Adipose tissue (tissue), 3 donors: ENCODE measurements around the gene AP1S1. TPM values are rescaled to one million over a fixed set of nuclear protein-coding genes. Genes with fewer than 3 reads are reported as not detected.
"Not testable (repeated sequence)": the region's sequence is repeated elsewhere in the genome, so short reads cannot be mapped to it uniquely, and the experiment has no call there.

Experiments
- H3K27ac ChIP-seq: one replicate; pipeline ENCODE4 v1.5.1; 2013; ENCODE audit warnings: low read depth, low read length
- WGBS, 3 donors: extraction: QIAGEN DNeasy Blood & Tissue Kit; methylation state at CpG; one replicate each; pipeline ENCODE4 v1.1.7; 2013; 5-methylcytosine and 5-hydroxymethylcytosine counted together
- polyA plus RNA-seq, 3 donors: library from polyadenylated mRNA; stranded (reverse); fragments of 200-250 nt; gene quantifications; one replicate each; pipeline ENCODE4 v1.2.3, GENCODE V29; 2013
- donor health status: healthy with polysubstance abuse.
- donor health status: Bipolar disorder and iron deficiency.
- donor health status: healthy.

Gene AP1S1
- polyA plus RNA-seq, 3 donors, result 25.2 to 42.6 (median 32.5) TPM

DNA sequence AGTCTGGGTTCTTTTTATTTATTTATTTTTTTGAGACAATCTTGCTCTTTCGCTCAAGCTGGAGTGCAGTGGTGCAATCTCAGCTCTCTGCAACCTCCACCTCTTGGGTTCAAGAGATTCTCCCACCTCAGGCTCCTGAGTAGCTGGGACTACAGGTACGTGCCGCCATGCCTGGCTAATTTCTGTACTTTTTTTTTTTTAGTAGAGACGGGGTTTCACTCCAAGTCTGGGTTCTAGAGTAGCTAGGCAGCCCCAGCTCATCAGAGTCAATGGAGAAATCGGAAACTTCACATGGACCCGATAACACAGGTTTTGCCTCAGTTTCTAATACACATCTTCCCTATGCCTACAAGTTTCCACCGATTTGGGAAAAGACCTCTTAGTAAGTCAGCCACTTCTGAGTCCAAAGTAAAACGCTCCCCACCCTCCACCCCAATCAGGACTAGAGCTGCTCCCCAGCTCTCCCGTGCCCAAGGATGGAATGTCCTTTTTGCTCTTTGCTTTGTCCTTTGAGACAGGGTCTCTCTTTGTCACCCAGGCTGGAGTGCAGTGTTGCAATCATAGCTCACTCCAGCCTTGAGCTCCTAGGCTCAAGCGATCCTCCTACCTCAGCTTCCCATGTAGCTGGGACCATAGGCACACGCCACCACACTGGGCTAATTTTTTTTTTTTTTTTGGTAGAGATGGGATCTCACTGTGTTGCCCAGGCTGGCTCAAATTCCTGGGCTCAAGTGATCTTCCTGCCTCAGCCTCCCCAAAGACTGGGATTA lies 31.2 kb upstream of the AP1S1 start:
- 83 to 93% (median 91%) methylated on average over 11 of the region's 11 CpGs for WGBS, 3 donors
- H3K27ac ChIP-seq, result no peak overlapping the region

DNA sequence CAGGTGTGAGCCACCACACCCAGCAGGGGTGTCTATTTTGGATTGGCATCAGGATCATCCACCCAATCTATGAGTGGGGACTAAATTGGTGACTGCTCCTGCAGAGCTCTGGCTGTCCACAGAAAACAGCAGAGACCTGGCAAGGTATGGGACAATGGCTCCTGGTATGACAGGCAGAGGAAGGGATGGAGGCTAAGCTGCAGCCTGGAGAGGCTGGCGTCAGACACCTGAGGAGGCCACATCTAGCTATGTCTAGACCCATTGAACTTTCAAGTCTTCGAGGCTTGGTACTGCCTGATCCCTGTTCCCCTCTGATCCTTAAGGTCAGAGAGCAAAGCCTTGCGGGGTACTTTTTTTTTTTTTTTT lies 30.6 kb upstream of the AP1S1 start:
- H3K27ac ChIP-seq, result no peak overlapping the region
- WGBS, 3 donors, result 82 to 96% (median 90%) methylated on average over 3 of the region's 3 CpGs

DNA sequence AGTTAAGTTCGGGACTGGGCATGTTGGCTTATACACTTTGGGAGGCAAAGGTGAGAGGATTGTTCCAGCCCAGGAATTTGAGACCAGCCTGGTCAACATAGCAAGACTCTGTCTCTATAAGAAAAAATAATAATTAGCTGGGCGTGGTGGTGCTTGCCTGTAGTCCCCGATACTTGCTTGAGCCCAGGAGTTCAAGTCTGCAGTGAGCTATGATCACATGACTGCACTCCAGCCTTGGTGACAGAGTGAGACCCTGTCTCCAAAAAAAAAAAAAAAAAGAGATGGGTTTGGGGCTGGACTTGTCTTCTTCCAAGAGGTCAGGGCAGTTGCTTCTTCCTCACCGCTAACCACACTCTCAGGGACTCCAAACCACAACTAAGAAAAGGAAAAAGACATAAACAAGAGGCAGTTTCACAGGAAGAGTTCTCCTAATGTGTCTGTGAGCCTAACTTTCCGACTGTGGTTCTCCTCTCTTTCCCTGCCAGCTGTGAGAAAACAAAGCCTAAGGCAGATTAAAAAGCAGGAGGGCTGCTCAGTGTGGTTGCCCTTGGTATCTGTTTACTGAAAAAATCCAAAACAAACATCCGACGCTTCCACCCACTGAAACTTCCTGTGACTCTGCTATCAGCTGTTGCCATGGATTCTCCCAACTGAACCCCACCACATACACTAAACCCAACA lies 29.8 kb upstream of the AP1S1 start:
- WGBS, 3 donors, result 29 to 48% (median 39%) methylated on average over 7 of the region's 7 CpGs
- no peak overlapping the region for H3K27ac ChIP-seq

DNA sequence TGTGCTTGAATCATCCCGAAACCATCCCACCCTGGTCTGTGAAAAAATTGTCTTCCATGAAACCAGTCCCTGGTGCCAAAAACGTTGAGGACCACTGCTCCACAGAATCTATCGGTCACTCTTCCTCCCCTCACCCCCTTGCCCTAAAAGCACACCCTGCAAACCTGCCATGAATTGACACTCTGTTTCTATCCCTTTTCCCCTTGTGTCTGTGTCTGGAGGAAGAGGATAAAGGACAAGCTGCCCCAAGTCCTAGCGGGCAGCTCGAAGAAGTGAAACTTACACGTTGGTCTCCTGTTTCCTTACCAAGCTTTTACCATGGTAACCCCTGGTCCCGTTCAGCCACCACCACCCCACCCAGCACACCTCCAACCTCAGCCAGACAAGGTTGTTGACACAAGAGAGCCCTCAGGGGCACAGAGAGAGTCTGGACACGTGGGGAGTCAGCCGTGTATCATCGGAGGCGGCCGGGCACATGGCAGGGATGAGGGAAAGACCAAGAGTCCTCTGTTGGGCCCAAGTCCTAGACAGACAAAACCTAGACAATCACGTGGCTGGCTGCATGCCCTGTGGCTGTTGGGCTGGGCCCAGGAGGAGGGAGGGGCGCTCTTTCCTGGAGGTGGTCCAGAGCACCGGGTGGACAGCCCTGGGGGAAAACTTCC lies 28.2 kb upstream of the AP1S1 start:
- WGBS, 3 donors, result 30 to 36% (median 32%) methylated on average over 15 of the region's 15 CpGs
- no peak overlapping the region for H3K27ac ChIP-seq

DNA sequence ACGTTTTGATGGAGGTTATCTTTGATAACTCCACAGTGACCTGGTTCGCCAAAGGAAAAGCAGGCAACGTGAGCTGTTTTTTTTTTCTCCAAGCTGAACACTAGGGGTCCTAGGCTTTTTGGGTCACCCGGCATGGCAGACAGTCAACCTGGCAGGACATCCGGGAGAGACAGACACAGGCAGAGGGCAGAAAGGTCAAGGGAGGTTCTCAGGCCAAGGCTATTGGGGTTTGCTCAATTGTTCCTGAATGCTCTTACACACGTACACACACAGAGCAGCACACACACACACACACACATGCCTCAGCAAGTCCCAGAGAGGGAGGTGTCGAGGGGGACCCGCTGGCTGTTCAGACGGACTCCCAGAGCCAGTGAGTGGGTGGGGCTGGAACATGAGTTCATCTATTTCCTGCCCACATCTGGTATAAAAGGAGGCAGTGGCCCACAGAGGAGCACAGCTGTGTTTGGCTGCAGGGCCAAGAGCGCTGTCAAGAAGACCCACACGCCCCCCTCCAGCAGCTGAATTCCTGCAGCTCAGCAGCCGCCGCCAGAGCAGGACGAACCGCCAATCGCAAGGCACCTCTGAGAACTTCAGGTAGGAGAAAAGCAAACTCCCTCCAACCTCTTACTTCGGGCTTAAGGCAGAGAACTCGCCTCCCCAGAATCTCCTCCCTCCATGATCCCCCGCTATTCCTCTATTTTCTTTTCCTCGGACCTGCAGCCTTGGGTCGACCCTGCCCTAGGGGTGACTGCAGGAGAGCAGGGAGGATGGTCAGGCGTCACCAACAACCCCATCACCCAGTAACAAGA lies 27.4 kb upstream of the AP1S1 start, which contains the start of gene SERPINE1:
SERPINE1 (plus strand) TSS at position 454 of the 809 bp plus-strand sequence. CDS start 1,290 bp downstream, outside the sequence.
- 3 to 4% (median 3%) methylated on average over 22 of the region's 22 CpGs for WGBS, 3 donors
- no peak within 1 kb of the TSS for H3K27ac ChIP-seq

DNA sequence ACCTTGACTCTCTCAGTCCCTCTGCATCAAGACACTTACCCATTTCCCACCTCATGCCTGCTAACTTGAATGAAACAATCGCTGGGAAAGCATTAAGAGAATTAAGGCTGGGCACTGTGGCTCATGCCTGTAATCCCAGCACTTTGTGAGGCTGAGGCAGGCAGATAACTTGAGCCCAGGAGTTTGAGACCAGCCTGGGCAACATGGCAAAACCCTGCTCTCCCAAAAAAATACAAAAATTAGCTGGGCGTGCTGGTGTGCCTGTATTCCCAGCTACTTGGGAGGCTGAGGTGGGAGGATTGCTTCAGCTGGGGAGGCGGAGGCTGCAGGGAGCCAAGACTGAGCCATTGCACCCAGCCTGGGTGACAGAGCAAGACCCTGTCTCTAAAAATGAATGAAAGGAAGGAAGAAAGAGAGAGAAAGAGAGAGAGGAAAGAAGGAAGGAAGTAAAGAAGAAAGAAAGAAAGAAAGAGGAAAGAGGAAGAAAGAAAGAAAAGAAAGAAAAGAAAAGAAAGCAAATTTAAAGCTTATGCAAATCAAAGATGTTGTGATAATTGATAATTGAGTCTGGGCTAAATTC lies 26.7 kb upstream of the AP1S1 start:
- 70 to 82% (median 79%) methylated on average over 3 of the region's 3 CpGs for WGBS, 3 donors
- no peak overlapping the region for H3K27ac ChIP-seq

DNA sequence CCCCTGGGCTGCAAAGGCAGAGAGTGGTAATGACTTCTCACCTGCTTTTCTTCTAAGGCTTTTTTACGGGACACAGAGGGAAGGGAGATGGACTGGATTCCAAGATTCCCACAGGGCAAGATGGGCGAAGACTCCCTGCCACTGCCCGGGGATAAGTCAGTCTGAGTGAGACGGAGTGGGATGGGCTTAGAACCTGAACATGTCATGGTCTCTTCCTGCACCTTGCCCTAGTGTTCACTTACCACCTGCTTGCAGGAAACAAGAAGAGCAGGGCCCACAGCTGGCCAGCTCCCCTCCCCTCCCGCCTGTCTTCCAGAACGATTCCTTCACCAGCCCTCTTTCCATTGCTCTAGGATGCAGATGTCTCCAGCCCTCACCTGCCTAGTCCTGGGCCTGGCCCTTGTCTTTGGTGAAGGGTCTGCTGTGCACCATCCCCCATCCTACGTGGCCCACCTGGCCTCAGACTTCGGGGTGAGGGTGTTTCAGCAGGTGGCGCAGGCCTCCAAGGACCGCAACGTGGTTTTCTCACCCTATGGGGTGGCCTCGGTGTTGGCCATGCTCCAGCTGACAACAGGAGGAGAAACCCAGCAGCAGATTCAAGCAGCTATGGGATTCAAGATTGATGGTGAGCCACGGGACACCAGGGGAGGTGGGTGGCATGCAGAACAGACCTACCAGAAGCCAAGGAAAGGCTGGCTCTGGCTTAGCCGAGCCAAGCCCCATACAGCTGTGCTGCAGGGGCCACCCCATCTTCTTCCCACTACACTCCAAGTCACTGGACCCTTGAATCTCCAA lies 26.0 kb upstream of the AP1S1 start:
- 68 to 83% (median 81%) methylated on average over 14 of the region's 14 CpGs for WGBS, 3 donors
- no peak overlapping the region for H3K27ac ChIP-seq

DNA sequence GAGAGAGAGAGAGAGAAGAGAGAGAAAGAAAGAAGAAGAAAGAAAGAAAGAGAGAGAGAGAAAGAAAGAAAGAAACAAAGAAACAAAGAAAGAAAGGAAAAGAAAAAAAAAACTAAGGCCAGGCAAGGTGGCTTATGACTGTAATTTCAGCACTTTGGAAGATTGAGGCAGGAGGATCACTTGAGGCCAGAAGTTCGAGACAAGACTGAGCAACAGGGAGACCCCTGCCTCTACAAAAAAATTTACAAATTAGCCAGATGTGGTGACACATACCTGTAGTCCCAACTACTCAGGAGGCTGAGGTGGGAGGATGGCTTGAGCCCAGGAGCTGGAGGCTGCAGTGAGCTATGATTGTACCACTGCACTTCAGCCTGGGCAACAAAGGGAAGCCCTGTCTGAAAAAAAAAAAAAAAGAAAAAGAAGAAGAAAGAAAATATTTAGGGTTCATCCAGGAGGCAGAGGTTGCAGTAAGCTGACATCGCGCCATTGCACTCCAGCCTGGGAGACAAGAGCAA lies 24.6 kb upstream of the AP1S1 start:
- WGBS, 3 donors, result 88 to 95% (median 94%) methylated on average over 3 of the region's 3 CpGs
- no peak overlapping the region for H3K27ac ChIP-seq

DNA sequence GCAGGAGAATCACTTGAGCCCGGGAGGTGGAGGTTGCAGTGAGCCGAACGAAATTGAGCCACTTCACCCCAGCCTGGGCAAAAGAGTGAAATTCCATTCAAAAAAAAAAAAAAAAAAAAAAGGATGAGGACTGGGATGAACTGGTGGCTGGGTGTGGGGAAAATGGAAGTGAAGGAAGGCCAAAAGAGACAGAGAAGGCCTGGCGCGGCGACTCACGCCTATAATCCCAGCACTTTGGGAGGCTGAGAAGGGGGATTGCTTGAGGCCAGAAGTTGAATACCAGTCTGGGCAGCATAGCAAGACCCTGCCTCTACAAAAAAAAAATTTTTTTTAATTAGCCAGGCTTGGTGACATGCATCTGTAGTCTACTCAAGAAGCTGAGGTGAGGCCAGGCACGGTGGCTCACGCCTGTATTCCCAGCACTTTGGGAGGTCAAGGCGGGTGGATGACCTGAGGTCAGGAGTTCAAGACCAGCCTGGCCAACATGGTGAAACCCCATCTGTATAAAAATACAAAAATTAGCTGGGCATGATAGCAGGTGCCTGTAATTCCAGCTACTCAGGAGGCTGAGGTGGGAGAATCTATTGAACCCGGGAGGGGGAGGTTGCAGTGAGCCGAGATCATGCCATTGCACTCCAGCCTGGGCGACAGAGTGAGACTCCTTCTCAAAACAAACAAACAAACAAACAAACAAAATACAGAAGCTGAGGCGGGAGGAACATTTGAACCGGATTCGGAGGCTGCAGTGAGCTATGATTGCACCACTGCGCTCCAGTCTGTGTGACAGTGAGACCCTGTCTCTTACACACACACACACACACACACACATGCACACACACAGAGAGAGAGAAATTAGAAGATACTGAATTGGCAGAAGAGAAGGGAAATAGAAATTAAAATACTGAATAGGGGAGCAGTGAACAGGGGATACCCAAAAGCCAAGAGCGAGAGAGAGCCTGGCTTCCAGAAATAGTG lies 21.4 kb upstream of the AP1S1 start:
- not testable (repeated sequence) for H3K27ac ChIP-seq
- 79 to 93% (median 88%) methylated on average over 18 of the region's 18 CpGs for WGBS, 3 donors

DNA sequence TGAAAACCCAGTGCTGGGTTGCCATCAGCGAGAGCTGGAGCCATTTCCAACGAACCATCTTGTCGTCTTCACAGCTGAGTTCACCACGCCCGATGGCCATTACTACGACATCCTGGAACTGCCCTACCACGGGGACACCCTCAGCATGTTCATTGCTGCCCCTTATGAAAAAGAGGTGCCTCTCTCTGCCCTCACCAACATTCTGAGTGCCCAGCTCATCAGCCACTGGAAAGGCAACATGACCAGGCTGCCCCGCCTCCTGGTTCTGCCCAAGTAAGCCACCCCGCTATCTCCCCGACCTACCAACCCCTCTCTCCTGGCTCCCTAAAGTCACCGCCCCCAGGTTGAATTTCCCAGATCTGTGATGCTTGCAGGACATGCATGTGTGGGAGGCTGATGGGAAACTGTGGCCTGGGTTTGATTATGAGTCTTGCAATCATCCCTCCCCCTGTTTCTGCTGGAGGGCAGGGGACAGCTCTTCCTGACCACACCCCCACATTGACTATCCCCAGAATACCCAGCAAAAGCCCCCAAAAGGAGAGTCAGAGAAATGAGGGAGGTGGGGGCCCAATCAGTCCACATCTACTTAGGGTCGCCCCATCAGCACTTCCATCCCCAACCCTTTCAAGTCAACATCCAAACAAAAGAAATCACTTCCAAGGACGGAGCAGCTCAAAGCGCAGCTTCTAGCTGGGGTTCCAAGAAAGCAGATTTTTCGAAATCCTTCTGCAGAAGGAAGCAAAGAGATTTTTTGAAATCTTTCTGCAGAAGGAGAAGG lies 20.5 kb upstream of the AP1S1 start:
- 62 to 80% (median 77%) methylated on average over 15 of the region's 15 CpGs for WGBS, 3 donors

DNA sequence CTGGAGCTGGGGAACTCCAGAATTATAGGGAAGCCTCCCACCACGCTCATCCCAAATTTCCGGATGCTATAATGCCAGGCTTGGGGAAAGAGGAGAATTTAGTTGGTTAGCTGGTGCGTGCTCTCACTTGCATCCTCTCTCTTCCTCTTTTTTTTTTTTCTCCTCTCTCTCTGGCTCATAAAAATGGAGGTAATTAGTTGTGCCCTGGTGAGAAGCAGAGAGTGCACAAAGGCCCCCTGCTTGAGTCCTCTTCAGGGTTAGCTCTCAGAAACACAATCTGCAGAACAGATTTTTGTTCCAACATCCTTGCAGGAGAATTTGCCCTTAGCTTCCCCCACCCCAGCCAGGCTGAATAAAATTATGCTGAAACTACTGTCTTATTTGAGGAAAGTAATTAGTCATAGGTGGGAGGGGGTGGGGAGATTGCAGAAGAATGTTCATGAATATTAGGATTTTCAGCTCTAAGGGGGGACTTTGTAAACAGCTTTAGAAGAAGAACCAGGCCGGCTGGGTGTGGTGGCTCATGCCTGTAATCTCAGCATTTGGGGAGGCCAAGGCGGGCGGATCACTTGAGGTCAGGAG lies 19.8 kb upstream of the AP1S1 start:
- H3K27ac ChIP-seq, result no peak overlapping the region
- 66 to 76% (median 75%) methylated on average over 6 of the region's 6 CpGs for WGBS, 3 donors

More for the DNA sequence above, 20.5 kb upstream of the AP1S1 start:
- H3K27ac ChIP-seq, result no peak overlapping the region

DNA sequence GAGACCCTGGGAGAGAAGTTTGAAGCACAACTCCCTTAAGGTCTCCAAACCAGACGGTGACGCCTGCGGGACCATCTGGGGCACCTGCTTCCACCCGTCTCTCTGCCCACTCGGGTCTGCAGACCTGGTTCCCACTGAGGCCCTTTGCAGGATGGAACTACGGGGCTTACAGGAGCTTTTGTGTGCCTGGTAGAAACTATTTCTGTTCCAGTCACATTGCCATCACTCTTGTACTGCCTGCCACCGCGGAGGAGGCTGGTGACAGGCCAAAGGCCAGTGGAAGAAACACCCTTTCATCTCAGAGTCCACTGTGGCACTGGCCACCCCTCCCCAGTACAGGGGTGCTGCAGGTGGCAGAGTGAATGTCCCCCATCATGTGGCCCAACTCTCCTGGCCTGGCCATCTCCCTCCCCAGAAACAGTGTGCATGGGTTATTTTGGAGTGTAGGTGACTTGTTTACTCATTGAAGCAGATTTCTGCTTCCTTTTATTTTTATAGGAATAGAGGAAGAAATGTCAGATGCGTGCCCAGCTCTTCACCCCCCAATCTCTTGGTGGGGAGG lies 16.5 kb upstream of the AP1S1 start:
- WGBS, 3 donors, result 60 to 73% (median 72%) methylated on average over 9 of the region's 9 CpGs

DNA sequence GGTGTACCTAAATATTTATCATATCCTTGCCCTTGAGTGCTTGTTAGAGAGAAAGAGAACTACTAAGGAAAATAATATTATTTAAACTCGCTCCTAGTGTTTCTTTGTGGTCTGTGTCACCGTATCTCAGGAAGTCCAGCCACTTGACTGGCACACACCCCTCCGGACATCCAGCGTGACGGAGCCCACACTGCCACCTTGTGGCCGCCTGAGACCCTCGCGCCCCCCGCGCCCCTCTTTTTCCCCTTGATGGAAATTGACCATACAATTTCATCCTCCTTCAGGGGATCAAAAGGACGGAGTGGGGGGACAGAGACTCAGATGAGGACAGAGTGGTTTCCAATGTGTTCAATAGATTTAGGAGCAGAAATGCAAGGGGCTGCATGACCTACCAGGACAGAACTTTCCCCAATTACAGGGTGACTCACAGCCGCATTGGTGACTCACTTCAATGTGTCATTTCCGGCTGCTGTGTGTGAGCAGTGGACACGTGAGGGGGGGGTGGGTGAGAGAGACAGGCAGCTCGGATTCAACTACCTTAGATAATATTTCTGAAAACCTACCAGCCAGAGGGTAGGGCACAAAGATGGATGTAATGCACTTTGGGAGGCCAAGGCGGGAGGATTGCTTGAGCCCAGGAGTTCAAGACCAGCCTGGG lies 15.9 kb upstream of the AP1S1 start:
- WGBS, 3 donors, result 7 to 8% (median 7%) methylated on average over 16 of the region's 16 CpGs
- H3K27ac ChIP-seq, result peak overlapping the region; percentile 62

More for the DNA sequence above, 16.5 kb upstream of the AP1S1 start:
- H3K27ac ChIP-seq, result no peak overlapping the region

DNA sequence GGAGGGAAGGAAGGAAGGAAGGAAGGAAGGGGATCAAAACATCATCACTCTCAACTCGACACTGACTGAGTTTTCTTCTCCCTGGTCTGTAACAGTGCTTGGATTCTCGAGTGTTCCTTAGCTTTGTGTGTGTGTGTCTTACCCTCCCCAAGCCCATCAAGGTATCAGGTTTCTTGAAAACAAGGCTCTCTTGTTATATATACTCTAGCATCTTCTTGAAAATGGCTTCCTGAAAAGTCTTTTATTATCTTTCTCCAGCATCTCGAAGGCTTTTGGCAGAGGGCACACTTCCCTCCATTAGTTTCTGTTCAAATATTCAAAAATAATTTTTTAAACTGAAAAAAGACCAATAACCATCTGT lies 14.0 kb upstream of the AP1S1 start:
- 34 to 44% (median 36%) methylated on average over 3 of the region's 3 CpGs for WGBS, 3 donors
- no peak overlapping the region for H3K27ac ChIP-seq
